GM21529 (cell line): ENCODE results near the gene ZNF865.
A peak's percentile ranks its signal among the peaks of the same experiment; 100 is the strongest.

Source experiments
- ATAC-seq: cut with Tn5 transposase; IDR thresholded peaks from one replicate; pipeline ENCODE4 v1.9.1; 2021; ENCODE audit not compliant: unreplicated experiment

The ZNF865 gene

GRCh38 chr19:55605207-55605636 lies 225 bp upstream of the ZNF865 start:
- peak; percentile 67 for ATAC-seq

DNA sequence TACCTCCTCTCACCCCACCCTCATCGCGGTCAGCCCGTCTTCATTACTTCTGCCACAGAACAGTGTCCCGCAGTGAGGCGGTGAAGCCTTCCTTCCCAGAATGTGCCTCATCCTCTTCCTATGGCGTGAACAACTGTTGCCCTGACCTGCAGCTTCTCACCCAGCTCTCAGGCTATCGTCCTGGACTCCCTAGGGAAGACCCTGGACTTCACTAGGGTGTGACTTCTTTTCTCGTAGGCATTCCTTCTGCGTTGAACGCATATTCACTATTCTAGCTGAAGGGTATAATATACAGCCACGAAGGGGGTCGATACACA lies 982 bp downstream of the ZNF865 start:
- ATAC-seq = no peak

- ATAC-seq = no peak
Measured at GRCh38 chr19:55606817-55607216, 1.4 kb downstream of the ZNF865 start.

DNA sequence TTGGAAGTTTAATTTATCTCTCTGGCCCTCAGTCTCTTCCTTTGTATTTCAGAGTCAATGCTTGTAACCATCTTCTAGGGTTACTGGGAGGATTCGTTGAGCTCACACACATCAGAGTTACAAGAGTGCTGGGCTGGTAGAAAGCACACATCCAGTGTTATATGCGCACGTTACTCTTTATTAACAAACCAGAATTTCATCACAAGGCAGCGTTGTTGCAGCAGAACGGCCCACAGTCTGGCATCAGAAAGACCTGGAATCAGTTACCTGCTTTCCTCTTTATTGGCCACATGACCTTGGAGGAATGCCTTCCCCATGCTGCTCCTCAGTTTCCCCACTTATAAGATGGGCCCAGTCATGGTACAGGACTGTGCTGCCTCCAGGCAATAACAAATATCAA lies 3.9 kb downstream of the ZNF865 start:
- no peak for ATAC-seq

DNA sequence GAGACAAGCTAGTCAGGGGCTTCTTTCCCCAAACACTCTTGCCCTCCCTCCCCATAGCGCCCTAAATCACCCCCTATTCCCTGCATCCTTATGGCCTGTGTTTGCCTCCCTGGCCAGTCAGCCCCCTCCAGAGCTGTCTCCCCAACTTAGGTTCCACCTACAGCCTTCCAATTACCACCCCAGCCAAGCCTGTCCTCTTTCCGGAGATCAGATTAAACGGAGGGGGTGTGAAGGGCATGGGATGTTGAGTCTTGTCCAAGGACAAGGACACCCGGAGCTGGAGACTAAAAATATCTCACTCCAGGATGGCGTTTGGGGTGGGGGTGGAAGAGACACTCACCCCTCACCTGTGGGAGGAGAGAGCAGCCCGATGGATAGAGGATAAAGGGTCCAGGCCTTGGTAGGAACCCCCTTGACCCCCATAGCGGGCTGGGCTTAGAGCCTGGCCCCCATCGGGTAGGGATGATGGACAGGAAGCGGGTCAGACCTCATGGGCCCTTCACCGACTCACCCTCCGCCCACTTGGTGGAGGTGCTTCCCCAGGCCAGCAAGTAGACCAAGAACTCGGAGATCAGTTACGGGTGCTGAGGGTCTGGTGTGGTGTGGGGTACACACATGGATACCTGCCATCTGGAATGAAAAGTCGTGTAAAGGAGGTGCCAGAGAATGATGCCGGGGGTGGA lies 6.0 kb downstream of the ZNF865 start:
- ATAC-seq = no peak

GRCh38 chr19:55611983-55612645 lies 6.7 kb downstream of the ZNF865 start:
- no peak for ATAC-seq

- ATAC-seq = no peak
Measured at GRCh38 chr19:55613396-55613795, 7.9 kb downstream of the ZNF865 start.

- no peak for ATAC-seq
Measured at GRCh38 chr19:55613930-55614710, 8.7 kb downstream of the ZNF865 start.

DNA sequence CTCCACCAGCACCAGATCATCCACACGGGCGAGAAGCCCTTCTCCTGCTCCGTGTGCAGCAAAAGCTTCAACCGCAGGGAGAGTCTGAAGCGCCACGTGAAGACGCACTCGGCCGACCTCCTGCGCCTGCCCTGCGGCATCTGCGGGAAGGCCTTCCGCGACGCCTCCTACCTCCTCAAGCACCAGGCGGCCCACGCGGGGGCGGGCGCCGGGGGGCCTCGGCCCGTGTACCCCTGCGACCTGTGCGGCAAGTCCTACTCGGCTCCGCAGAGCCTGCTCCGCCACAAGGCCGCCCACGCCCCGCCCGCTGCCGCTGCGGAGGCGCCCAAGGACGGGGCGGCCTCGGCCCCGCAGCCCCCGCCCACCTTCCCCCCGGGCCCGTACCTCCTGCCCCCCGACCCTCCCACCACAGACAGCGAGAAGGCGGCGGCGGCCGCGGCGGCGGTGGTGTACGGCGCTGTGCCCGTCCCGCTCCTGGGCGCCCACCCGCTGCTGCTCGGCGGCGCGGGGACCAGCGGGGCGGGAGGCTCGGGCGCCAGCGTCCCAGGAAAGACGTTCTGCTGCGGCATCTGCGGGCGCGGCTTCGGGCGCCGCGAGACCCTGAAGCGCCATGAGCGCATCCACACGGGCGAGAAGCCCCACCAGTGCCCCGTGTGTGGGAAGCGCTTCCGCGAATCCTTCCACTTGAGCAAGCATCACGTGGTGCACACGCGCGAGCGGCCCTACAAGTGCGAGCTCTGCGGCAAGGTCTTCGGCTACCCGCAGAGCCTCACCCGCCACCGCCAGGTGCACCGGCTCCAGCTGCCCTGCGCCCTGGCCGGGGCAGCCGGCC lies 9.5 kb downstream of the ZNF865 start:
- no peak for ATAC-seq

GRCh38 chr19:55615543-55616394 lies 10.3 kb downstream of the ZNF865 start:
- no peak for ATAC-seq

DNA sequence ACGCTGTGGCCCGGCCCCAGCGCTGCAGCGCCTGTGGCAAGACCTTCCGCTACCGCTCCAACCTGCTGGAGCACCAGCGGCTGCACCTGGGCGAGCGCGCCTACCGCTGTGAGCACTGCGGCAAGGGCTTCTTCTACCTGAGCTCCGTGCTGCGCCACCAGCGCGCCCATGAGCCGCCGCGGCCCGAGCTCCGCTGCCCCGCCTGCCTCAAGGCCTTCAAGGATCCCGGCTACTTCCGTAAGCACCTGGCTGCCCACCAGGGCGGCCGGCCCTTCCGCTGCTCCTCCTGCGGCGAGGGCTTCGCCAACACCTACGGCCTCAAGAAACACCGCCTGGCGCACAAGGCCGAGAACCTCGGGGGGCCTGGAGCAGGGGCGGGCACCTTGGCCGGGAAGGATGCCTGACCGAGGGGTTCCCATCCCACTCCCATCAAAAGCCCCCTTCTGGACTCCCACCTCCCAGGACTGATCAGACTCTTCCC lies 11.0 kb downstream of the ZNF865 start:
- ATAC-seq = no peak

DNA sequence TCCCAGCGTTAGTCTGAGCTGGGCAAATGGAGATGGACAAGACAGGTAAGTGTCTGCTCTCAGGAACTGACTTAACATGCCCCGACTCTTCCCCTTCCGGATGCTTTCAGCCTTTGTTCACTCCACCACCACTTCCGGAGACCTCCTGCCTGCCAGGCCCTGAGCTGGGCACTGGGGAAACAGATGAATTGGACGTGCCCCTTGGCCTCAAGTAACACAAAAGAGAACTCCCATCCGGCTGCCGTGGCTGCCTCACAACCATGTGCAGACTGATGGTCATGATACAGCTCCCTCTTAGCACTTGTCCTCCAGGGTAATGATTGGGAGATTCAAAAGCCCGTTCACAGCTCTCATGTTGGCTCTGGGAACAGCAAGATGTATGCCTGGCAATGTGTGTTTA lies 12.0 kb downstream of the ZNF865 start:
- ATAC-seq = no peak

DNA sequence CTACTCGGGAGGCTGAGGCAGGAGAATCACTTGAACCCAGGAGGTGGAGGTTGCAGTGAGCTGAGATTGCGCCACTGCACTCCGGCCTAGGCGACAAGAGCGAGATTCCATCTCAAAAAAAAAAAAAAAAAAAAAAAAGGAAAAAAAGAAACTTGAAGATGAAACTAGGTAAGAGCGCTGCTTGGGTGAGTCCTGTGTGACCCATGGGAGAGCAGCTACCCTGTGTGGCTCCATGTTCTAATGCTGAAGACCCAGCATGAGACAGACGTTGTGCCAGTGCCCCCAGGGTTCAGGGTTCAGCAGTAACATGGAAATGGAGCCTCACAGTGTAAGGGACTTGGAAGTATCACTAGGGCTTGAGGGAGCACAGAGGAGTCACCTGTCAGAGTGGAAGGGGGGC lies 13.0 kb downstream of the ZNF865 start:
- ATAC-seq = no peak

DNA sequence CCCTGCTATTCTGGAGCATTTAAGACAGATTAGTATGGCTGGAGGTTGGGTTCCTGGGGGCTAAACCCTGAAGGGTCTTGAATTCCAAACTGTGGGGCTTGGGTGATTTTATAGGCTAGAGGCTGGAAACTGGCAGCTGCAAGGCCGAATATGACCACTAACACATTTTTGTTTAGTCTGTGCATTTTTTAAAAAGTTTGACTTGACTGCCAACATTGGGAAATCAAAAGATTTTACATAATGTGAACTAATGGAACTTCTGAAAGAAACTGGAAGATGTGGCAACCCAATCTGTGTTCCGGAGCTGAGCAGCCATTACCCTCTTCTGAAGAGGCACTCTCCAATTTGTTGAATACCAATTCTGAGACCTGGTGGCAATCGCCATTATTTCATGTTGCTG lies 13.8 kb downstream of the ZNF865 start:
- ATAC-seq = no peak

DNA sequence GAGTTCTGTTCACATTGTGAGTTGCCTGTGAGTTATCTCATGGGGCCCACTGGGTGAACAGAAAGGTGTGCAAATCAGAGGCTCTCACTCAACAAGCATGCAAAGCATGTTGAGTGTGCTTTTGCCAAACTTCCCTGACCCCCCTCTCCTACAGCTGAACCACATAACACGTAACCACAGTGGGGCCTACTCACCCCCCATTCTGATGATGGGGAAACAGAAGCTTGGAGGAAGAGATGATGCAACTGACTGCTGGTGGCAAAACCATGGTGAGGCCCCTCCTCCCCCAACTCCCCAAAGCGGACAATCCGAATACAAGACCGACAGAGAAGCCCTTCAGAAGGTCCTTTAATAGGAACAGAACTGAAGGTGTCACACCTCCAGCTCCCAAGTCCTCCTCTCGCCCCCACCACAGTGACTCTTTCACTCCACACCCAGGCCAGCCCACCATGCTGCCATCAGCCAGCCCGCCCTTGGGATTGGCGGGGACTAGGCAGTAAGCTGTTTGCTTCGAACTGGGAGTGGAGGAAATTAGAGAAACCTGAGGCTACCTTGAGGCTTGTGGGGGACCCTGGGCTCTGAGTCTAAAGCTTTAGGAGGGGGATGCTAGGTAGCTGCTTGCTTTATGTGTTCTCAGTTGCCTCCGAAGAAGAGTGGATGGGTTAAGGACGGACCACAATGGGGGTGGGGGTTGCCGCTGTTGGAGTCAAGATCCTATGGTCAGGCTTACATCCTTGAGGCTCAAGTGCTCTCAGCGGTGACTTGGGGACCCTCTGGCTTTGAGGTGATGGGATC lies 15.2 kb downstream of the ZNF865 start:
- no peak for ATAC-seq

DNA sequence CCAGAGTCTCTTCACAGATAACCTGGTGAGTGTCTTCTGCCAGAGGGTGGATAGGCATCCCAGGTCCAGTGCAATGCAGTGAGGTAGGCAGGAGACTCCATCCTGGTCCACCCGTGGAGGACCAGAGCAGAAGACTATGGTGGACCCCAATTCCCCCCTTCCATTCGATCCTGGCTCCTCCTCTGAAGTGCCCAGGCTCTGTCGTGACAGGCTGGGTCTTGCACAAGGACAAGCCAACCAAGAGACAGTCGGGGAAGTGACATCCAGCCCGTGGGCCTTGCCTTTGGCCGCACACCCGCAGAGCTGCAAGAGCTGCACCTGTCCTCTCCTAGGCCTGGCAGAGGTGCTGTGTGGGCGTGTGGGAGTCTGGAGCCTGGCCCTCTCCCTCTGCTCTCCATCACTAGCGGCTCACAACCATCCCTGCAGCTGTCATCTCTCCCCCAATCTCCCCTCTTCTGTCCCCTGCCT lies 15.8 kb downstream of the ZNF865 start:
- ATAC-seq = no peak

DNA sequence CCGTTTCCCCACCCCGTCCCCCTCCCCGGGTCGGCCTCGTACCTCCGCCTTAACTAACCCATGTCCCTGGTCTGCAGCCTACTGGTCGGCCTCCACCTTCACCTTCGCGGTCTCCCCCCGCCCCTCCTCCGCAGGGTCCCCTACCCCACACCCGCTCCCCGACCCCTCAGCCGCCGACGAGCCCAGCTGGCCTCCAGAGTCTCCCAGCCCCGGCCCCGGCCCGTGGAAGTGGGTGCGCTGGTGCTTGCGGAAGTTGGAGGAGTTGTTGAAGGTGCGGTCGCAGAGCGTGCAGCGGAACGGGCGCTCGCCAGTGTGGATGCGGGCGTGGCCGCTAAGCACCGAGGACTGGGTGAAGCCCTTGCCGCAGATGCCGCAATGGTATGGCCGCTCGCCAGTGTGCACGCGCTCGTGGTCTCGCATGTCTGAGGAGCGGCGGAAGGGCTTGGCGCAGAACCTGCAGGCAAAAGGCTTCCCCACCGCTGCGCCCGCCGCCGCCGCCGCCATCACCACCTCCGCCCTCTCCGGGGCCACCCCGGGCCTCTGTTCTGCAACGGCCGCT lies 16.3 kb downstream of the ZNF865 start:
- ATAC-seq = no peak

GRCh38 chr19:55622242-55622969 lies 17.0 kb downstream of the ZNF865 start:
- ATAC-seq = no peak
